Heart left ventricle (tissue), 16 donors: Measurements from ENCODE around the gene RNF181. TPM values are rescaled to one million over a fixed set of nuclear protein-coding genes. Genes with fewer than 3 reads are reported as not detected.
A peak's percentile ranks its signal among the peaks of the same experiment; 100 is the strongest.

Experiments used
- ATAC-seq, 4 donors: fragments of 200-7000 bp; cut with Tn5 transposase; one replicate each; pipeline ENCODE4 v1.9.1; 2020 to 2022; ENCODE audit warnings: moderate library complexity in 4 of 4, mild to moderate bottlenecking in 3 of 4, moderate number of reproducible peaks in 1 of 4
- DNase-seq, 5 donors: peaks; one replicate each; pipeline ENCODE4 v3.0.0-alpha.2; 2020
- H3K27ac ChIP-seq, 12 donors: fragments of 200-600 bp; sonication (generic) in 4 of 12; one replicate each; pipeline versions ENCODE4 v1.5.0 to v1.8.0; 2016 to 2022; ENCODE audit warnings: mild to moderate bottlenecking in 2 of 12
- H3K27me3 ChIP-seq, 9 donors: fragments of 200-600 bp; sonication (generic) in 2 of 9; one replicate each; pipeline versions ENCODE4 v1.5.1 to v1.8.0; 2016 to 2022; ENCODE audit warnings: mild to moderate bottlenecking in 3 of 9
- H3K36me3 ChIP-seq, 9 donors: fragments of 200-600 bp; sonication (generic) in 2 of 9; one replicate each; pipeline versions ENCODE4 v1.5.0 to v1.8.0; 2018 to 2022; ENCODE audit warnings: mild to moderate bottlenecking in 2 of 9
- H3K4me1 ChIP-seq, 12 donors: fragments of 200-600 bp; sonication (generic) in 4 of 12; one replicate each; pipeline versions ENCODE4 v1.5.0 to v1.8.0; 2016 to 2022; ENCODE audit warnings: mild to moderate bottlenecking in 3 of 12
- H3K4me3 ChIP-seq, 12 donors: fragments of 200-600 bp; sonication (generic) in 4 of 12; one replicate each; pipeline versions ENCODE4 v1.5.0 to v1.8.0; 2017 to 2022; ENCODE audit warnings: mild to moderate bottlenecking in 9 of 12, moderate library complexity in 4 of 12
- H3K9me3 ChIP-seq, 12 donors: fragments of 200-600 bp; sonication (generic) in 4 of 12; one replicate each; pipeline versions ENCODE4 v1.5.0 to v1.8.0; 2016 to 2022; ENCODE audit warnings: mild to moderate bottlenecking in 1 of 12
- POLR2A ChIP-seq, 2 donors: fragments of 450-650 bp; IDR thresholded peaks; one replicate each; pipeline ENCODE4 v1.6.1; 2017; ENCODE audit warnings: antibody characterized with exemption in 2 of 2, mild to moderate bottlenecking in 2 of 2, moderate library complexity in 2 of 2
- WGBS, 4 donors: extraction: QIAGEN DNeasy Blood & Tissue Kit in 2 of 4; methylation state at CpG; one replicate each; pipeline versions ENCODE4 v1.1.5 to v1.1.7; 2013 to 2018; 5-methylcytosine and 5-hydroxymethylcytosine counted together
- intact Hi-C, 10 donors: fragments of 100-400 bp; cut with DNase I; formaldehyde crosslinking; loops; one replicate each; pipeline versions ENCODE4 v1.11.1 to v1.14.2; 2022
- polyA plus RNA-seq, 2 donors: library from polyadenylated mRNA; stranded (reverse); fragments of 200-250 nt; gene quantifications; one replicate each; pipeline ENCODE4 v1.2.3, GENCODE V29; 2013
- total RNA-seq, 9 donors: library from RNA; depleted of rRNA in 2 of 9; stranded (reverse); fragments of >200 nt in 2 of 9; fragmentation: NEBNext Ultra II Directional in 3 of 9; extraction: Animal tissue kit (Norgen Biotek cat#: 25700) in 3 of 9; gene quantifications; one replicate each; pipeline versions ENCODE4 v1.1.0 to v1.2.4, GENCODE V29; 2016 to 2023
- TF ChIP-seq, protein P1 (sequence below), 12 donors: fragments of 200-600 bp; sonication (generic) in 4 of 12; IDR thresholded peaks; one replicate each; pipeline versions ENCODE4 v1.5.0 to v1.8.0; 2018 to 2022; ENCODE audit warnings: antibody characterized with exemption in 12 of 12, mild to moderate bottlenecking in 5 of 12
- donor health status: ischemic (EF 13 %, LVEDD 7.1; RV severe dilation, severe dysfunction).
- donor health status: healthy with polysubstance abuse.
- donor health status: DM: no; HTN: yes; CAD: no.
- donor health status: DM: no; HTN: no; CAD: no.
- donor health status: ischemic (EF 25% LVEDD 6.9; RV normal size, moderate dysfunction).
- donor health status: ischemic (EF 25% LVEDD 5.7; RV mildly dilated, moderate dysfunction).
- donor health status: healthy.
- donor health status: DM: yes; HTN: yes; CAD: no.
- donor health status: ischemic (EF 35%, LVEDD 5.7; RV mildly dilated, moderate dysfunction).
- donor health status: nonischemic (EF 11% LVEDD 7.7; RV severe dilation, severe dysfunction).
- donor health status: DM: yes; HTN: yes; CAD: no.
- donor health status: PGD.
- donor health status: ischemic (EF 29% LVEDD 5.4; RV normal size, mild dysfunction).
- donor health status: nonischemic (EF 23%, LVEDD 6.1; RV moderate dilation, normal function).

Gene RNF181
- total and polyA plus RNA-seq, 11 donors = 77.7 to 235 (median 104) TPM

GRCh38 chr2:85550486-85550885, 45.1 kb upstream of the RNF181 start:
- no peaks in the 10 kb centered on the region for H3K27me3 ChIP-seq
- 85 to 92% (median 85%) methylated on average over 10 of the region's 10 CpGs for WGBS, 4 donors

DNA sequence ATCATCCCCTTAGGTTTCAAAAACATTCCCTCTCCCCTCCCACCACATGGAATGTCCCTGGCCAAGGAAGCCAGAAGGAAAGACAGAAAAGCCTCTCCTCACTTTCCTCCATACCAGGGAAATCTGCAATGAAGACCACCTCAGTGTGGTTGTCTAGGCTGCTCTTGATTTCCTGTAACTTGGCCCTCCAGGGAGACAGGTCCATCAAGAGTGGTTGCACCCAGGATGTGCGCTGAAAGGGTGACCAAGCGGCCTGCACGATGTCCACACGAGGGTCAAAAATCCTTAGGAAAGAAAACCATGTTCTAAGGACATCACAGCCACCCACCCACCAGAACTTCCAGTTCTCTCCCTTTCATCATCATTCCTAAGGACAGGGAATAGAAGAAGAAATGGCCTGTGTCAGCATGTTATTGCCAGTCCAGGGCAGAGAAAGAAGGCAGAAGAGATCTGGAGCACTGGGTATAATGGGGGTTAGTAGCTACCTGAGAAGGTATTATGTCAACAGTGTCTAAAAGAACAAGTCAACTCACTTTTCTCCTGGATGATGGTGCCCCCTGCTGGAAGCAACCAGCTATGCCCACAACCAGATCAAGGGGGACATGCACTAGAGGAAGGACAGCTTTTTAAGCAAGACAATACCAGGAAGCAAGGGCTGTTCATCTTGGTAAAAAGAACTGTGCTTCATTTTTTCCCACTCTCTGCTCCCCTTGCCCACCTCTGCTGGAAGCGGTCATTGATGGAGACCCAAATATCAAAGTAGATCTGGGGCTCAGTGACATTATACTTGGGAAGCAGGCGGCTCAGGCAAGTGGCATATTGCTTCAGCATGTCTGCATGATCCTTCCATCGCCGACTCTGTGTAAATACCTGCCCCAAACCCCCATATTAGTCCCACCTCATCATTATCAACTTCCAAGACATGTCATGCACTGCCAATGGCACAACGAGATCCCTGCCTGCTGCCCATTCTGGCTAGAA, 43.6 kb upstream of the RNF181 start:
- peaks cover 0 to 26% (median 0%) of the 10 kb centered on the region in 12 donors for H3K4me1 ChIP-seq
- H3K27me3 ChIP-seq = no peaks in the 10 kb centered on the region
- no peak overlapping the region for H3K4me3 ChIP-seq
- intact Hi-C loops = loop anchor here (1.0 to 5.0 kb wide), 3 partner anchors 131 to 200 kb away; partner anchors contain the start of genes ELMOD3 (in 1 of the 10) and RETSAT (in 1 of the 10)
- peak; percentile 71 to 85 (median 79) for DNase-seq
- peak overlapping the region in 2 of 12 donors; percentile 17 to 55 for H3K27ac ChIP-seq
- no peaks in the 10 kb centered on the region for H3K9me3 ChIP-seq
- peaks cover 0 to 96% (median 77%) of the 10 kb centered on the region in 9 donors for H3K36me3 ChIP-seq
- peak; percentile 55 to 75 (median 64) for ATAC-seq
- 67 to 76% (median 73%) methylated on average over 9 of the region's 9 CpGs for WGBS, 4 donors
- TF ChIP-seq, protein P1, sequence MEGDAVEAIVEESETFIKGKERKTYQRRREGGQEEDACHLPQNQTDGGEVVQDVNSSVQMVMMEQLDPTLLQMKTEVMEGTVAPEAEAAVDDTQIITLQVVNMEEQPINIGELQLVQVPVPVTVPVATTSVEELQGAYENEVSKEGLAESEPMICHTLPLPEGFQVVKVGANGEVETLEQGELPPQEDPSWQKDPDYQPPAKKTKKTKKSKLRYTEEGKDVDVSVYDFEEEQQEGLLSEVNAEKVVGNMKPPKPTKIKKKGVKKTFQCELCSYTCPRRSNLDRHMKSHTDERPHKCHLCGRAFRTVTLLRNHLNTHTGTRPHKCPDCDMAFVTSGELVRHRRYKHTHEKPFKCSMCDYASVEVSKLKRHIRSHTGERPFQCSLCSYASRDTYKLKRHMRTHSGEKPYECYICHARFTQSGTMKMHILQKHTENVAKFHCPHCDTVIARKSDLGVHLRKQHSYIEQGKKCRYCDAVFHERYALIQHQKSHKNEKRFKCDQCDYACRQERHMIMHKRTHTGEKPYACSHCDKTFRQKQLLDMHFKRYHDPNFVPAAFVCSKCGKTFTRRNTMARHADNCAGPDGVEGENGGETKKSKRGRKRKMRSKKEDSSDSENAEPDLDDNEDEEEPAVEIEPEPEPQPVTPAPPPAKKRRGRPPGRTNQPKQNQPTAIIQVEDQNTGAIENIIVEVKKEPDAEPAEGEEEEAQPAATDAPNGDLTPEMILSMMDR (IDR thresholded peaks at IDR 0.05) = peak; percentile 83 to 95 (median 90)
- TF ChIP-seq POLR2A (IDR thresholded peaks at IDR 0.05) = no peak

More at GRCh38 chr2:85550486-85550885, 45.1 kb upstream of the RNF181 start:
- H3K4me1 ChIP-seq = peaks cover 0 to 26% (median 0%) of the 10 kb centered on the region in 12 donors
- no peaks in the 10 kb centered on the region for H3K9me3 ChIP-seq
- H3K27ac ChIP-seq = peak overlapping the region in 1 of 12 donors; percentile 55
- intact Hi-C loops = loop anchor here in 2 of 10 donors (2.0 to 5.0 kb wide), 2 partner anchors 130 to 198 kb away; partner anchors contain the start of genes ELMOD3 (in 1 of the 2) and RETSAT (in 1 of the 2)
- H3K4me3 ChIP-seq = no peak overlapping the region
- ATAC-seq (no peak), DNase-seq (peak in 1 of 5 donors; percentile 29)
- TF ChIP-seq, protein P1 (IDR thresholded peaks at IDR 0.05) = no peak
- no peak for TF ChIP-seq POLR2A (IDR thresholded peaks at IDR 0.05)
- peaks cover 0 to 98% (median 77%) of the 10 kb centered on the region in 9 donors for H3K36me3 ChIP-seq

DNA sequence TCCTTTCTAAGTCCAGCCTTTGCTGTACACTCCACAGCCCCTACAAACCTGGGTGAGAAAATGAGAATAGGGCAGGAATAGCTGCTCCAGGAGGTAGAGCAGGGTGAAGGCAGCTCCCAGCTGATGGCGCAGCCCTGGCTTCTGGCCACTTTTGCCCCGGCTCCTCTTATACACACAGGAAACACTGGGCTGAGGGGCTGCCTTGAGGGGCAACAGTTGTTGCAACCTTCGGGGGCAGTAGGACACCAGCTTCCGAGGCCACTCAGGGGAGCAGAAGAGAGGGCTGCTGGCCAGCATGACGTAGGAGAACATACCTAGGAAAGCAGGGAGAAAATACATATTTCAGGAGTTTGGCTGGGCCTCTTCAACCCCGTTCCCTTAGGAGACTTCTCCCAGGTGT, 42.4 kb upstream of the RNF181 start:
- no peaks in the 10 kb centered on the region for H3K9me3 ChIP-seq
- 71 to 85% (median 79%) methylated on average over 6 of the region's 6 CpGs for WGBS, 4 donors
- no peak for DNase-seq
- peaks cover 0 to 100% (median 77%) of the 10 kb centered on the region in 9 donors for H3K36me3 ChIP-seq
- H3K4me3 ChIP-seq = no peak overlapping the region
- H3K27me3 ChIP-seq = no peaks in the 10 kb centered on the region
- no peak for ATAC-seq
- H3K27ac ChIP-seq = no peak overlapping the region
- H3K4me1 ChIP-seq = peaks cover 0 to 26% (median 0%) of the 10 kb centered on the region in 12 donors
- no peak for TF ChIP-seq POLR2A (IDR thresholded peaks at IDR 0.05)
- TF ChIP-seq, protein P1 (IDR thresholded peaks at IDR 0.05) = no peak
- intact Hi-C loops = loop anchor here in 3 of 10 donors (2.0 to 5.0 kb wide), 2 partner anchors 132 to 201 kb away; partner anchors contain the start of genes ELMOD3 (in 1 of the 3) and RETSAT (in 1 of the 3)
